GM10248 (cell line): Measurements from ENCODE around the gene MMD2.

ENCODE experiments used
- CTCF ChIA-PET: fragments of 300-600 bp; sonication (Branson Sonifier 250); formaldehyde crosslinking; extraction: SDS; loops from one replicate; lab custom pipeline; 2021; ENCODE audit warnings: antibody characterized with exemption; lab: Yijun Ruan, JAX
- POLR2A ChIA-PET: fragments of 350-650 bp; sonication (Branson Sonifier 250); formaldehyde crosslinking; extraction: SDS; loops from one replicate; lab custom pipeline; 2020; ENCODE audit warnings: antibody characterized with exemption; lab: Yijun Ruan, JAX
- DNase-seq: peaks from one replicate; pipeline ENCODE4 v3.0.0; 2012; ENCODE audit errors: extremely low spot score
- TF ChIP-seq, protein P1 (sequence below): IDR thresholded peaks from 2 replicates; pipeline ENCODE4 v1.5.1; 2012; ENCODE audit warnings: mild to moderate bottlenecking, low read depth; ENCODE audit errors: extremely low read depth, missing control alignments, control extremely low read depth

MMD2 gene

DNA sequence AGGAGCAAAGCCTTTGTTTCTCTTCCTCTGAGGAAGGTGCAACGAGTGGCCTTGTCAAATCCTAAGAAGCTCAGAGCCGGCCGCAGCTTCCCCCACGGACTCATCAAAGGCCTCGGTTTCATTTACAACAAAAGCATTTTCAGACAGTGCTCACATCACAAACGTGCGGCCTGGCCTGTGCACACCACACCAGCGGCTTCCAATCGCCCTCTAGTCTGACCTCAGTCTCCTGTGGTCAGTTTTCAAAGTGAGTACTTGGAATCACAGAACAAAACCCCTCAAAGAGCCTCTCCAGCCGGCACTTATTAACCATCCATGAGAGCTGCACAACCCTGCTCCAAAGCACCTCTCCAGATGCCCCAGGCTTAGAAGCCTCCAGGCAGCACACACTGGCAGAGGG, 78.8 kb downstream of the MMD2 start:
- POLR2A ChIA-PET, result no interaction called here
- TF ChIP-seq, protein P1, sequence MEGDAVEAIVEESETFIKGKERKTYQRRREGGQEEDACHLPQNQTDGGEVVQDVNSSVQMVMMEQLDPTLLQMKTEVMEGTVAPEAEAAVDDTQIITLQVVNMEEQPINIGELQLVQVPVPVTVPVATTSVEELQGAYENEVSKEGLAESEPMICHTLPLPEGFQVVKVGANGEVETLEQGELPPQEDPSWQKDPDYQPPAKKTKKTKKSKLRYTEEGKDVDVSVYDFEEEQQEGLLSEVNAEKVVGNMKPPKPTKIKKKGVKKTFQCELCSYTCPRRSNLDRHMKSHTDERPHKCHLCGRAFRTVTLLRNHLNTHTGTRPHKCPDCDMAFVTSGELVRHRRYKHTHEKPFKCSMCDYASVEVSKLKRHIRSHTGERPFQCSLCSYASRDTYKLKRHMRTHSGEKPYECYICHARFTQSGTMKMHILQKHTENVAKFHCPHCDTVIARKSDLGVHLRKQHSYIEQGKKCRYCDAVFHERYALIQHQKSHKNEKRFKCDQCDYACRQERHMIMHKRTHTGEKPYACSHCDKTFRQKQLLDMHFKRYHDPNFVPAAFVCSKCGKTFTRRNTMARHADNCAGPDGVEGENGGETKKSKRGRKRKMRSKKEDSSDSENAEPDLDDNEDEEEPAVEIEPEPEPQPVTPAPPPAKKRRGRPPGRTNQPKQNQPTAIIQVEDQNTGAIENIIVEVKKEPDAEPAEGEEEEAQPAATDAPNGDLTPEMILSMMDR, result no peak

GRCh38 chr7:4879396-4880081, 79.4 kb downstream of the MMD2 start:
- CTCF ChIA-PET, result no interaction called here

More for the DNA sequence above, 78.8 kb downstream of the MMD2 start:
- CTCF ChIA-PET, result interaction anchor here (1.0 kb wide), 1 partner anchor 9 kb away, joined by 3 read pairs; no protein-coding TSS in a partner anchor
- DNase-seq, result no peak

GRCh38 chr7:4878336-4879335, 80.4 kb downstream of the MMD2 start:
- TF ChIP-seq, protein P1, result no peak
- ChIA-PET POLR2A (no interaction called here), CTCF (no interaction called here)
- DNase-seq, result no peak

More at GRCh38 chr7:4879396-4880081, 79.4 kb downstream of the MMD2 start:
- POLR2A ChIA-PET, result no interaction called here
- DNase-seq, result no peak
- TF ChIP-seq, protein P1, result no peak

GRCh38 chr7:4876586-4876985, 82.4 kb downstream of the MMD2 start:
- TF ChIP-seq, protein P1, result no peak
- ChIA-PET POLR2A (no interaction called here), CTCF (no interaction called here)
- no peak for DNase-seq

DNA sequence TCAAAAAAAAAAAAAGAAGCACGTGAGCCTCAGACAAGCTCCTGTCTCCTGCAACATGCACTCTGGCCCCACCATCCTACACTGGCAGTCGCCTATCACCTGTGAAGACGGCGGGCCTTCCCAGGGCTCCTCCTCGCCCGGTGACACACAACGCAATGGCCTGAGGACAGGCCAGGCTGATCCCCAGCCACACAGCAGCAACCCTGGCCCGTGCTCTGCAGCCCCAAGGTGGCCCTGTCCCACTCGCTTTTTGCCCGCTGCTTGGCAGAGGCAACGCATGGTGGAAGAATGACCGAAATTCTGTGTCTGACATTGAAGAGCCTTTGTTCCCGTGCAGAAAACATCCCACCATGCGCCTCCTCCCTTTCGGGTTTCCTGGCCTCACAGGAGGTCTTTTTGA, 83.6 kb downstream of the MMD2 start:
- ChIA-PET POLR2A (no interaction called here), CTCF (no interaction called here)
- TF ChIP-seq, protein P1, result no peak
- DNase-seq, result no peak
